Measurements from ENCODE around the gene SDC4. TPM values are rescaled to one million over a fixed set of nuclear protein-coding genes. Genes with fewer than 3 reads are reported as not detected.

The SDC4 gene
- total and polyA plus RNA-seq, 2 experiments from 2014 or later = 28.5 to 39.9 TPM

DNA sequence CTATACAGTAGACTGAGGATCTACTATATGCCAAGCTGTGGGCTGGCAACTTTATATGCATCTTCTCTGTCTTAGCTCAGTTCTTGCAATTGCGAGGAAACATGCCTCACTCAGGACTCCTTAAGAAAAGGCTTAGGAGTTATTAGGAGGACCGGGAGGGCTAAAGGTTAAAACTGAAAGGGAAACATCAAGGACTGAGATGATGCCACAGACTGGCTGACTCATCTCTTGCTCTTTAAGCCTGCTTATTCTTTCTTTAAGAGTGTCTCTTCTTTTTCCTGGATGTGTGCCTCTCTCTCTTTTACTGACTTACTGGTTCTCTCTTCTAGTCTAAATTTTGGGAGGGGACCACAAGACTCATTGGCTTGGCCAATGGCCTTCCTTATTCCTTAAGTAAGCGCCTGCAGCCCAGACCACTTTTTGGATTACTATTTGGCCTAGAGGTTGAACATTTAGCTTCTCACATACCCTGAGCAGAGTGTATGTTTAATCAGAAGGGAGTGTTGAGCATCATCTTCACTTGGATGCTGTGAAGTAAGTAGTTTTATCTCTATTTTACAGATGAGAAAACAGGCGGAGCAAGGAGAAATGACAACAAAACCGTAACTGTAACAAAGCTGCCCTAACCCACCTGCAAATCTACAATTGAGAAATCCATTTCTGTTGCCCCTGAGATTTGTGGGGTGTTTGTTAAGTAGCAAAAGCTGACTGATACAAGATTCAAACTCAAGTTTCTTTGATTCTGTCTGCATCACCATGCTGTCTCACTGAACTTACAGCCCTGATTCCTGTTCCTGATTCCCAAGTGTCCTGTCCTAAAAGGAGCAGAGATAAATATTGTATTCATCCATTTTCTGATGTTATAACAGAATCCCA is 7.2 kb upstream of the SDC4 start:
- H3K4me2 ChIP-seq = no peak overlapping the region
- no peak overlapping the region for H3K4me3 Mint-ChIP-seq

More for the DNA sequence above, 7.2 kb upstream of the SDC4 start:
- H2AFZ ChIP-seq = no peak overlapping the region
- H3K4me3 ChIP-seq = no peak overlapping the region
- H3F3A ChIP-seq (replicated peaks; ENCODE audit: low read depth) = no peaks in the 10 kb centered on the region
- ATAC-seq (no peak), DNase-seq (ENCODE audit: low spot score) (no peak)
- TF ChIP-seq, protein P1, sequence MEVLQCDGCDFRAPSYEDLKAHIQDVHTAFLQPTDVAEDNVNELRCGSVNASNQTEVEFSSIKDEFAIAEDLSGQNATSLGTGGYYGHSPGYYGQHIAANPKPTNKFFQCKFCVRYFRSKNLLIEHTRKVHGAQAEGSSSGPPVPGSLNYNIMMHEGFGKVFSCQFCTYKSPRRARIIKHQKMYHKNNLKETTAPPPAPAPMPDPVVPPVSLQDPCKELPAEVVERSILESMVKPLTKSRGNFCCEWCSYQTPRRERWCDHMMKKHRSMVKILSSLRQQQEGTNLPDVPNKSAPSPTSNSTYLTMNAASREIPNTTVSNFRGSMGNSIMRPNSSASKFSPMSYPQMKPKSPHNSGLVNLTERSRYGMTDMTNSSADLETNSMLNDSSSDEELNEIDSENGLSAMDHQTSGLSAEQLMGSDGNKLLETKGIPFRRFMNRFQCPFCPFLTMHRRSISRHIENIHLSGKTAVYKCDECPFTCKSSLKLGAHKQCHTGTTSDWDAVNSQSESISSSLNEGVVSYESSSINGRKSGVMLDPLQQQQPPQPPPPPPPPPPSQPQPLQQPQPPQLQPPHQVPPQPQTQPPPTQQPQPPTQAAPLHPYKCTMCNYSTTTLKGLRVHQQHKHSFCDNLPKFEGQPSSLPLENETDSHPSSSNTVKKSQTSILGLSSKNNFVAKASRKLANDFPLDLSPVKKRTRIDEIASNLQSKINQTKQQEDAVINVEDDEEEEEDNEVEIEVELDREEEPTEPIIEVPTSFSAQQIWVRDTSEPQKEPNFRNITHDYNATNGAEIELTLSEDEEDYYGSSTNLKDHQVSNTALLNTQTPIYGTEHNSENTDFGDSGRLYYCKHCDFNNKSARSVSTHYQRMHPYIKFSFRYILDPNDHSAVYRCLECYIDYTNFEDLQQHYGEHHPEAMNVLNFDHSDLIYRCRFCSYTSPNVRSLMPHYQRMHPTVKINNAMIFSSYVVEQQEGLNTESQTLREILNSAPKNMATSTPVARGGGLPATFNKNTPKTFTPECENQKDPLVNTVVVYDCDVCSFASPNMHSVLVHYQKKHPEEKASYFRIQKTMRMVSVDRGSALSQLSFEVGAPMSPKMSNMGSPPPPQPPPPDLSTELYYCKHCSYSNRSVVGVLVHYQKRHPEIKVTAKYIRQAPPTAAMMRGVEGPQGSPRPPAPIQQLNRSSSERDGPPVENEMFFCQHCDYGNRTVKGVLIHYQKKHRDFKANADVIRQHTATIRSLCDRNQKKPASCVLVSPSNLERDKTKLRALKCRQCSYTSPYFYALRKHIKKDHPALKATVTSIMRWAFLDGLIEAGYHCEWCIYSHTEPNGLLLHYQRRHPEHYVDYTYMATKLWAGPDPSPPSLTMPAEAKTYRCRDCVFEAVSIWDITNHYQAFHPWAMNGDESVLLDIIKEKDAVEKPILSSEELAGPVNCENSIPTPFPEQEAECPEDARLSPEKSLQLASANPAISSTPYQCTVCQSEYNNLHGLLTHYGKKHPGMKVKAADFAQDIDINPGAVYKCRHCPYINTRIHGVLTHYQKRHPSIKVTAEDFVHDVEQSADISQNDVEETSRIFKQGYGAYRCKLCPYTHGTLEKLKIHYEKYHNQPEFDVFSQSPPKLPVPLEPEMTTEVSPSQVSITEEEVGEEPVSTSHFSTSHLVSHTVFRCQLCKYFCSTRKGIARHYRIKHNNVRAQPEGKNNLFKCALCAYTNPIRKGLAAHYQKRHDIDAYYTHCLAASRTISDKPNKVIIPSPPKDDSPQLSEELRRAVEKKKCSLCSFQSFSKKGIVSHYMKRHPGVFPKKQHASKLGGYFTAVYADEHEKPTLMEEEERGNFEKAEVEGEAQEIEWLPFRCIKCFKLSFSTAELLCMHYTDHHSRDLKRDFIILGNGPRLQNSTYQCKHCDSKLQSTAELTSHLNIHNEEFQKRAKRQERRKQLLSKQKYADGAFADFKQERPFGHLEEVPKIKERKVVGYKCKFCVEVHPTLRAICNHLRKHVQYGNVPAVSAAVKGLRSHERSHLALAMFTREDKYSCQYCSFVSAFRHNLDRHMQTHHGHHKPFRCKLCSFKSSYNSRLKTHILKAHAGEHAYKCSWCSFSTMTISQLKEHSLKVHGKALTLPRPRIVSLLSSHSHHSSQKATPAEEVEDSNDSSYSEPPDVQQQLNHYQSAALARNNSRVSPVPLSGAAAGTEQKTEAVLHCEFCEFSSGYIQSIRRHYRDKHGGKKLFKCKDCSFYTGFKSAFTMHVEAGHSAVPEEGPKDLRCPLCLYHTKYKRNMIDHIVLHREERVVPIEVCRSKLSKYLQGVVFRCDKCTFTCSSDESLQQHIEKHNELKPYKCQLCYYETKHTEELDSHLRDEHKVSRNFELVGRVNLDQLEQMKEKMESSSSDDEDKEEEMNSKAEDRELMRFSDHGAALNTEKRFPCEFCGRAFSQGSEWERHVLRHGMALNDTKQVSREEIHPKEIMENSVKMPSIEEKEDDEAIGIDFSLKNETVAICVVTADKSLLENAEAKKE (CRISPR knock-in tag; IDR thresholded peaks at IDR 0.05) = no peak
- TF ChIP-seq ZNF331 (CRISPR knock-in tag; IDR thresholded peaks at IDR 0.05; ENCODE audit: low read depth) (no peak), STAT1 (IDR thresholded peaks at IDR 0.05; ENCODE audit: unreplicated experiment) (no peak), ZNF114 (CRISPR knock-in tag; IDR thresholded peaks at IDR 0.05) (no peak), EZH2 (IDR thresholded peaks at IDR 0.05; ENCODE audit: low read depth, unreplicated experiment) (no peak), NANOG (IDR thresholded peaks at IDR 0.05; ENCODE audit: borderline replicate concordance) (no peak), EZH2phosphoT487 (IDR thresholded peaks at IDR 0.05; ENCODE audit: unreplicated experiment) (no peak), JUNB (IDR thresholded peaks at IDR 0.05; ENCODE audit: unreplicated experiment) (no peak), CREB1 (CRISPR knock-in tag; IDR thresholded peaks at IDR 0.05; ENCODE audit: low read depth) (no peak), POLR2AphosphoS5 (IDR thresholded peaks at IDR 0.05; ENCODE audit: low read depth) (no peak)
- TF ChIP-seq, protein P2, sequence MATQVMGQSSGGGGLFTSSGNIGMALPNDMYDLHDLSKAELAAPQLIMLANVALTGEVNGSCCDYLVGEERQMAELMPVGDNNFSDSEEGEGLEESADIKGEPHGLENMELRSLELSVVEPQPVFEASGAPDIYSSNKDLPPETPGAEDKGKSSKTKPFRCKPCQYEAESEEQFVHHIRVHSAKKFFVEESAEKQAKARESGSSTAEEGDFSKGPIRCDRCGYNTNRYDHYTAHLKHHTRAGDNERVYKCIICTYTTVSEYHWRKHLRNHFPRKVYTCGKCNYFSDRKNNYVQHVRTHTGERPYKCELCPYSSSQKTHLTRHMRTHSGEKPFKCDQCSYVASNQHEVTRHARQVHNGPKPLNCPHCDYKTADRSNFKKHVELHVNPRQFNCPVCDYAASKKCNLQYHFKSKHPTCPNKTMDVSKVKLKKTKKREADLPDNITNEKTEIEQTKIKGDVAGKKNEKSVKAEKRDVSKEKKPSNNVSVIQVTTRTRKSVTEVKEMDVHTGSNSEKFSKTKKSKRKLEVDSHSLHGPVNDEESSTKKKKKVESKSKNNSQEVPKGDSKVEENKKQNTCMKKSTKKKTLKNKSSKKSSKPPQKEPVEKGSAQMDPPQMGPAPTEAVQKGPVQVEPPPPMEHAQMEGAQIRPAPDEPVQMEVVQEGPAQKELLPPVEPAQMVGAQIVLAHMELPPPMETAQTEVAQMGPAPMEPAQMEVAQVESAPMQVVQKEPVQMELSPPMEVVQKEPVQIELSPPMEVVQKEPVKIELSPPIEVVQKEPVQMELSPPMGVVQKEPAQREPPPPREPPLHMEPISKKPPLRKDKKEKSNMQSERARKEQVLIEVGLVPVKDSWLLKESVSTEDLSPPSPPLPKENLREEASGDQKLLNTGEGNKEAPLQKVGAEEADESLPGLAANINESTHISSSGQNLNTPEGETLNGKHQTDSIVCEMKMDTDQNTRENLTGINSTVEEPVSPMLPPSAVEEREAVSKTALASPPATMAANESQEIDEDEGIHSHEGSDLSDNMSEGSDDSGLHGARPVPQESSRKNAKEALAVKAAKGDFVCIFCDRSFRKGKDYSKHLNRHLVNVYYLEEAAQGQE (IDR thresholded peaks at IDR 0.05; ENCODE audit: unreplicated experiment) = no peak
- TF ChIP-seq, protein P3, sequence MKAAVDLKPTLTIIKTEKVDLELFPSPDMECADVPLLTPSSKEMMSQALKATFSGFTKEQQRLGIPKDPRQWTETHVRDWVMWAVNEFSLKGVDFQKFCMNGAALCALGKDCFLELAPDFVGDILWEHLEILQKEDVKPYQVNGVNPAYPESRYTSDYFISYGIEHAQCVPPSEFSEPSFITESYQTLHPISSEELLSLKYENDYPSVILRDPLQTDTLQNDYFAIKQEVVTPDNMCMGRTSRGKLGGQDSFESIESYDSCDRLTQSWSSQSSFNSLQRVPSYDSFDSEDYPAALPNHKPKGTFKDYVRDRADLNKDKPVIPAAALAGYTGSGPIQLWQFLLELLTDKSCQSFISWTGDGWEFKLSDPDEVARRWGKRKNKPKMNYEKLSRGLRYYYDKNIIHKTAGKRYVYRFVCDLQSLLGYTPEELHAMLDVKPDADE (IDR thresholded peaks at IDR 0.05) = no peak
- TF ChIP-seq, protein P4, sequence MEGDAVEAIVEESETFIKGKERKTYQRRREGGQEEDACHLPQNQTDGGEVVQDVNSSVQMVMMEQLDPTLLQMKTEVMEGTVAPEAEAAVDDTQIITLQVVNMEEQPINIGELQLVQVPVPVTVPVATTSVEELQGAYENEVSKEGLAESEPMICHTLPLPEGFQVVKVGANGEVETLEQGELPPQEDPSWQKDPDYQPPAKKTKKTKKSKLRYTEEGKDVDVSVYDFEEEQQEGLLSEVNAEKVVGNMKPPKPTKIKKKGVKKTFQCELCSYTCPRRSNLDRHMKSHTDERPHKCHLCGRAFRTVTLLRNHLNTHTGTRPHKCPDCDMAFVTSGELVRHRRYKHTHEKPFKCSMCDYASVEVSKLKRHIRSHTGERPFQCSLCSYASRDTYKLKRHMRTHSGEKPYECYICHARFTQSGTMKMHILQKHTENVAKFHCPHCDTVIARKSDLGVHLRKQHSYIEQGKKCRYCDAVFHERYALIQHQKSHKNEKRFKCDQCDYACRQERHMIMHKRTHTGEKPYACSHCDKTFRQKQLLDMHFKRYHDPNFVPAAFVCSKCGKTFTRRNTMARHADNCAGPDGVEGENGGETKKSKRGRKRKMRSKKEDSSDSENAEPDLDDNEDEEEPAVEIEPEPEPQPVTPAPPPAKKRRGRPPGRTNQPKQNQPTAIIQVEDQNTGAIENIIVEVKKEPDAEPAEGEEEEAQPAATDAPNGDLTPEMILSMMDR (conservative IDR thresholded peaks at IDR 0.05; ENCODE audit: low read depth in 2 of 2) = no peak
- 0 out of 2 replicates have a peak overlapping the region, but pooled peaks have one; percentile 9 for H3K27ac ChIP-seq (ENCODE audit: low read depth)
- H3K27me3 ChIP-seq (ENCODE audit: insufficient read depth) = no peaks in the 10 kb centered on the region
- no peaks in the 10 kb centered on the region for H3K79me2 ChIP-seq (replicated peaks; ENCODE audit: insufficient read depth)
- H4K20me1 ChIP-seq (replicated peaks; ENCODE audit: insufficient read depth) = no peaks in the 10 kb centered on the region
- peaks cover 11% of the 10 kb centered on the region for H3K4me1 ChIP-seq (ENCODE audit: insufficient read depth)
- no peak overlapping the region for H3K27ac Mint-ChIP-seq
- H3K4me1 Mint-ChIP-seq = peaks cover 33% of the 10 kb centered on the region
- H3K36me3 ChIP-seq (ENCODE audit: insufficient read depth) = no peaks in the 10 kb centered on the region
- H3K9me2 ChIP-seq (ENCODE audit: insufficient read depth) = no peaks in the 10 kb centered on the region
- H3K9me3 Mint-ChIP-seq = no peaks in the 10 kb centered on the region
- no peaks in the 10 kb centered on the region for H3K27me3 Mint-ChIP-seq (ENCODE audit: insufficient read depth, low read depth, poor library complexity)
- H3K36me3 Mint-ChIP-seq (ENCODE audit: low read depth) = no peaks in the 10 kb centered on the region
